ENCODE data around the gene KIF6.

GRCh38 chr6:39517756-39518155, 207.5 kb downstream of the KIF6 start:
- TF ChIP-seq CTCF (IDR thresholded peaks at IDR 0.05; ENCODE audit: borderline replicate concordance, extremely low read depth, low read length, poor library complexity, severe bottlenecking) (no peak), EZH2 (IDR thresholded peaks at IDR 0.05; ENCODE audit: borderline replicate concordance, low read depth, low read length, severe bottlenecking) (no peak)
